Measurements from ENCODE around the gene HDAC11. TPM values are rescaled to one million over a fixed set of nuclear protein-coding genes. Genes with fewer than 3 reads are reported as not detected.

Gene HDAC11
- total and polyA plus RNA-seq, 9 of the 15 experiments (the other 6 are each of a cell fraction or from before 2014, with no cell fraction given) = 0.60 to 6.0 (median 4.5) TPM

GRCh38 chr3:13484851-13485590 lies 4.9 kb downstream of the HDAC11 start (continued):
- TF ChIP-seq SNRNP70 (optimal IDR thresholded peaks at IDR 0.05; ENCODE audit: low read depth, low read length) (no peak), TBP (optimal IDR thresholded peaks at IDR 0.05; ENCODE audit: low read depth, low read length) (peak; percentile 49), MYC (IDR thresholded peaks at IDR 0.05; ENCODE audit: low read depth, low read length) (peak; percentile 91), MYC (CRISPR knock-in tag; IDR thresholded peaks at IDR 0.05; ENCODE audit: borderline replicate concordance, low read depth) (no peak), KLF6 (CRISPR knock-in tag; IDR thresholded peaks at IDR 0.05; ENCODE audit: borderline replicate concordance) (no peak), POLR2B (IDR thresholded peaks at IDR 0.05; ENCODE audit: low read depth, partially characterized antibody) (no peak), HDGF (IDR thresholded peaks at IDR 0.05) (no peak), ZKSCAN1 (IDR thresholded peaks at IDR 0.05; ENCODE audit: low read depth, low read length) (0 out of 2 replicates have a peak, but pooled peaks have one; percentile 47), MED1 (CRISPR knock-in tag; IDR thresholded peaks at IDR 0.05; ENCODE audit: borderline replicate concordance) (no peak), ERF (CRISPR knock-in tag; IDR thresholded peaks at IDR 0.05) (peak; percentile 80), RBM39 (optimal IDR thresholded peaks at IDR 0.05; ENCODE audit: low read depth, low read length) (no peak), NFIX (CRISPR knock-in tag; IDR thresholded peaks at IDR 0.05; ENCODE audit: low read depth) (peak; percentile 69), ZC3H11A (IDR thresholded peaks at IDR 0.05; ENCODE audit: low read depth, low read length) (no peak), ZNF512 (tag; IDR thresholded peaks at IDR 0.05) (no peak), CREBBP (IDR thresholded peaks at IDR 0.05; ENCODE audit: low read depth, low read length) (no peak), MCM3 (IDR thresholded peaks at IDR 0.05) (no peak), NFATC3 (IDR thresholded peaks at IDR 0.05) (no peak), POLR2AphosphoS5 (IDR thresholded peaks at IDR 0.05; ENCODE audit: control insufficient read depth, insufficient read depth, low read depth, low read length) (peak; percentile 97)
- TF ChIP-seq, protein P1, sequence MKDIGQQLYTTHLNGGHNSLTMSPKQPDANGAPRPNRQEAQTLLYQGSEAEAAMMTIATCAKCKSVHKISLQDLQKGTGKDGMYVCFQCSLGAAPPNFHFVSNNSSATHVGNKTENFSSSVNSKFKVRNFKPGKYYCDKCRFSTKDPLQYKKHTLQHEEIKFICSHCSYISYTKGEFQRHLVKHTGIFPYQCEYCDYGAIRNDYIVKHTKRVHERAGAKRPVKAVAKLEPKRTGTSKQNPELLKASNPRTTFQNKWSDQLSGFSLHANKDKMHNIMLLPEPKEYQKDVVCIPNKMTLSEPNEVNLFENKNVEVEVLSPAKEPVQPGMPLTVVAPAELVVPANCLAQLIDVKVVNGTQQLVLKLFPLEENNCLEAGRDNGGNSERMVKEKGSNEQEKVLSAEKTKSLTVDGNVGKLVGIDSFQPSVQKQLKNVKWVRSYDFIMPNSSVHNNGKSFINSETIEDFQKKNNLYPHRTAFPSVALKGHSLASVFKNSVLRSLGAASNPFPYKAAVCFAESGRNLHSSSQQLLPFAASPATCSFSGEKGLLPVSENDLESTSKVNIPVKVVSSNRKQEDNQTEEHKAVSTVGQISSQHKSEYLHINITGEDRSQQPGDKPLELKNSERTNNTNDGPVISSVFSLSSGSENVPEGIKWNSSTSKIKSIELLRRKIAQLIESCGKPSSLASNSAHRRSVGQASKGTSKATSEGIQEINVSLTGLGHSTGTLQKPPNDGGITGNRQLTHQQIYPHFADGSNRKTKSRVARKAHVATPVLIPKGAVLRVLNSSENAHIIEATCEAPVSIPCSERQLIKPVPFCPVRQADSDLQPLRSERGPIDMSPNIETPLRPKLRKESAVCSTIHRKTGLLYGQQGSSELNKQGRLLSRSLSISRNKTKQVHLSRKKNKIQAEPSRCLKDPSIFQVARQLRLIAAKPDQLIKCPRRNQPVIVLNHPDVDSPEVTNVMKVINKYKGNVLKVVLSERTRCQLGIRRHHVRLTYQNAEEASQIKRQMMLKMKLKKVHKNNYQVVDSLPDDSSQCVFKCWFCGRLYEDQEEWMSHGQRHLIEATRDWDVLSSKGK (CRISPR knock-in tag; IDR thresholded peaks at IDR 0.05) = no peak
- TF ChIP-seq, protein P2, sequence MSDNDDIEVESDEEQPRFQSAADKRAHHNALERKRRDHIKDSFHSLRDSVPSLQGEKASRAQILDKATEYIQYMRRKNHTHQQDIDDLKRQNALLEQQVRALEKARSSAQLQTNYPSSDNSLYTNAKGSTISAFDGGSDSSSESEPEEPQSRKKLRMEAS (CRISPR knock-in tag; IDR thresholded peaks at IDR 0.05) = peak; percentile 94
- TF ChIP-seq, protein P3, sequence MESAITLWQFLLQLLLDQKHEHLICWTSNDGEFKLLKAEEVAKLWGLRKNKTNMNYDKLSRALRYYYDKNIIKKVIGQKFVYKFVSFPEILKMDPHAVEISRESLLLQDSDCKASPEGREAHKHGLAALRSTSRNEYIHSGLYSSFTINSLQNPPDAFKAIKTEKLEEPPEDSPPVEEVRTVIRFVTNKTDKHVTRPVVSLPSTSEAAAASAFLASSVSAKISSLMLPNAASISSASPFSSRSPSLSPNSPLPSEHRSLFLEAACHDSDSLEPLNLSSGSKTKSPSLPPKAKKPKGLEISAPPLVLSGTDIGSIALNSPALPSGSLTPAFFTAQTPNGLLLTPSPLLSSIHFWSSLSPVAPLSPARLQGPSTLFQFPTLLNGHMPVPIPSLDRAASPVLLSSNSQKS (CRISPR knock-in tag; IDR thresholded peaks at IDR 0.05) = no peak
- TF ChIP-seq, protein P4, sequence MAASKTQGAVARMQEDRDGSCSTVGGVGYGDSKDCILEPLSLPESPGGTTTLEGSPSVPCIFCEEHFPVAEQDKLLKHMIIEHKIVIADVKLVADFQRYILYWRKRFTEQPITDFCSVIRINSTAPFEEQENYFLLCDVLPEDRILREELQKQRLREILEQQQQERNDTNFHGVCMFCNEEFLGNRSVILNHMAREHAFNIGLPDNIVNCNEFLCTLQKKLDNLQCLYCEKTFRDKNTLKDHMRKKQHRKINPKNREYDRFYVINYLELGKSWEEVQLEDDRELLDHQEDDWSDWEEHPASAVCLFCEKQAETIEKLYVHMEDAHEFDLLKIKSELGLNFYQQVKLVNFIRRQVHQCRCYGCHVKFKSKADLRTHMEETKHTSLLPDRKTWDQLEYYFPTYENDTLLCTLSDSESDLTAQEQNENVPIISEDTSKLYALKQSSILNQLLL (CRISPR knock-in tag; IDR thresholded peaks at IDR 0.05; ENCODE audit: borderline replicate concordance) = no peak

Measured in K562 (cell line).